Esophagus muscularis mucosa (tissue), 3 donors: ENCODE measurements around the gene SMIM21.

Source experiments
- POLR2A ChIP-seq: fragments of 450-650 bp; IDR thresholded peaks from one replicate; pipeline ENCODE4 v1.6.1; 2017; ENCODE audit warnings: antibody characterized with exemption, moderate library complexity, mild to moderate bottlenecking, low read depth
- TF ChIP-seq, protein P1 (sequence below), 3 experiments: fragments of 200-600 bp in 2 of 3; fragments of 450-650 bp in 1 of 3; sonication (generic) in 2 of 3; IDR thresholded peaks; one replicate each; pipeline ENCODE4 v1.5.1; 2017 to 2019; ENCODE audit warnings: antibody characterized with exemption in 3 of 3, mild to moderate bottlenecking in 2 of 3, moderate library complexity in 1 of 3

DNA sequence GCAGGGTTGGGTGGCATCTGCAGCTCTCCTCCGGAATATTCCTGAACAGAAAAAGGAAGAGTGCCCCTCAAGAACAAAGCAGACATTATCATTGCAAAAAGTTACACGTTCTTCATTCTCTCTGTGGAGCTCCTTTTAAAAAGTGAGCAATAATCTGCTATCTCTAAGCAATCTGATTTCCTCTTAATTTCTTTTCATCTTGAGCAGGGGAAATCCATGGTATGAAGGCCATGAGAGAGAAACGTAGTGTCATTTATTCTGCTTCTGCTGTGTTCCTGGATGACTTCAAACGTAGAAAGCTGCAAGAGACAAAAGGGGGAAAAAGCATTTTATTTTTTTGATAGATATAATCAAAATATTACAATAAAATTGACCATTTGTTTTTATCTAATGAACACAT, 16.9 kb downstream of the SMIM21 start:
- TF ChIP-seq POLR2A: no peak
- TF ChIP-seq, protein P1, sequence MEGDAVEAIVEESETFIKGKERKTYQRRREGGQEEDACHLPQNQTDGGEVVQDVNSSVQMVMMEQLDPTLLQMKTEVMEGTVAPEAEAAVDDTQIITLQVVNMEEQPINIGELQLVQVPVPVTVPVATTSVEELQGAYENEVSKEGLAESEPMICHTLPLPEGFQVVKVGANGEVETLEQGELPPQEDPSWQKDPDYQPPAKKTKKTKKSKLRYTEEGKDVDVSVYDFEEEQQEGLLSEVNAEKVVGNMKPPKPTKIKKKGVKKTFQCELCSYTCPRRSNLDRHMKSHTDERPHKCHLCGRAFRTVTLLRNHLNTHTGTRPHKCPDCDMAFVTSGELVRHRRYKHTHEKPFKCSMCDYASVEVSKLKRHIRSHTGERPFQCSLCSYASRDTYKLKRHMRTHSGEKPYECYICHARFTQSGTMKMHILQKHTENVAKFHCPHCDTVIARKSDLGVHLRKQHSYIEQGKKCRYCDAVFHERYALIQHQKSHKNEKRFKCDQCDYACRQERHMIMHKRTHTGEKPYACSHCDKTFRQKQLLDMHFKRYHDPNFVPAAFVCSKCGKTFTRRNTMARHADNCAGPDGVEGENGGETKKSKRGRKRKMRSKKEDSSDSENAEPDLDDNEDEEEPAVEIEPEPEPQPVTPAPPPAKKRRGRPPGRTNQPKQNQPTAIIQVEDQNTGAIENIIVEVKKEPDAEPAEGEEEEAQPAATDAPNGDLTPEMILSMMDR (IDR thresholded peaks at IDR 0.05): no peak
